Measurements from ENCODE around the gene PIK3R1. TPM values are rescaled to one million over a fixed set of nuclear protein-coding genes. Genes with fewer than 3 reads are reported as not detected.

The PIK3R1 gene
- total RNA-seq, 1 experiment from 2014 or later: 47.8 TPM

- no peak for DNase-seq
- BruUV-seq (replicated peaks): no TSS peak
- Histone ChIP-seq H3K36me3 (ENCODE audit: control insufficient read depth, insufficient read depth, low read length) (no peaks in the 10 kb centered on the region), H3K9me3 (no peaks in the 10 kb centered on the region), H3K27me3 (replicated peaks; ENCODE audit: control insufficient read depth, insufficient read depth, low read length) (no peaks in the 10 kb centered on the region), H3K4me1 (peaks cover 14% of the 10 kb centered on the region; the same call in 1 of the 2 replicates), H3K4me3 (ENCODE audit: low read depth, low read length) (no peak overlapping the region)
- no peak for TF ChIP-seq CTCF (IDR thresholded peaks at IDR 0.05; ENCODE audit: insufficient read depth in 1 of 2, low read depth in 1 of 2, low read length in 1 of 2, severe bottlenecking in 1 of 2, unreplicated experiment in 1 of 2)
- H3K27ac Mint-ChIP-seq (ENCODE audit: unreplicated experiment): no peak overlapping the region
- no peaks in the 10 kb centered on the region for H3K36me3 Mint-ChIP-seq (ENCODE audit: insufficient read depth, unreplicated experiment)
- POLR2A ChIA-PET: interaction anchor here (1.3 kb wide), 1 partner anchor 40 kb away, joined by 4 read pairs; no protein-coding TSS in a partner anchor
- intact Hi-C loops (cut with micrococcal nuclease; ENCODE audit: unreplicated experiment): no loop called here
- H3K4me3 Mint-ChIP-seq (ENCODE audit: unreplicated experiment): no peak overlapping the region
- H3K9me3 Mint-ChIP-seq (ENCODE audit: unreplicated experiment): no peaks in the 10 kb centered on the region
- peaks cover 10% of the 10 kb centered on the region for H3K4me1 Mint-ChIP-seq (ENCODE audit: low read depth, unreplicated experiment)
- CTCF ChIA-PET: no interaction called here
- no peaks in the 10 kb centered on the region for H3K27me3 Mint-ChIP-seq (ENCODE audit: insufficient read depth, unreplicated experiment)
These were observed 39.3 kb upstream of the PIK3R1 start for GRCh38 chr5:68176253-68176652.

- TF ChIP-seq CTCF (IDR thresholded peaks at IDR 0.05; ENCODE audit: insufficient read depth in 1 of 2, low read depth in 1 of 2, low read length in 1 of 2, severe bottlenecking in 1 of 2, unreplicated experiment in 1 of 2): no peak
- H3K9me3 Mint-ChIP-seq (ENCODE audit: unreplicated experiment): no peaks in the 10 kb centered on the region
- H3K4me3 Mint-ChIP-seq (ENCODE audit: unreplicated experiment): no peak overlapping the region
- H3K4me1 Mint-ChIP-seq (ENCODE audit: low read depth, unreplicated experiment): peaks cover 13% of the 10 kb centered on the region
- no TSS peak for BruUV-seq (replicated peaks)
- H3K27ac Mint-ChIP-seq (ENCODE audit: unreplicated experiment): no peak overlapping the region
- no peaks in the 10 kb centered on the region for H3K9me3 ChIP-seq
- no peak for DNase-seq
- ChIA-PET POLR2A (interaction anchor here (1.3 kb wide), 1 partner anchor 39 kb away, joined by 4 read pairs; no protein-coding TSS in a partner anchor), CTCF (no interaction called here)
- H3K4me1 ChIP-seq: peaks cover 21% of the 10 kb centered on the region; the same call in 1 of the 2 replicates
- intact Hi-C loops (cut with micrococcal nuclease; ENCODE audit: unreplicated experiment): no loop called here
- H3K27me3 ChIP-seq (replicated peaks; ENCODE audit: control insufficient read depth, insufficient read depth, low read length): no peaks in the 10 kb centered on the region
- H3K36me3 Mint-ChIP-seq (ENCODE audit: insufficient read depth, unreplicated experiment): no peaks in the 10 kb centered on the region
- H3K4me3 ChIP-seq (ENCODE audit: low read depth, low read length): no peak overlapping the region
- H3K36me3 ChIP-seq (ENCODE audit: control insufficient read depth, insufficient read depth, low read length): no peaks in the 10 kb centered on the region
- H3K27me3 Mint-ChIP-seq (ENCODE audit: insufficient read depth, unreplicated experiment): no peaks in the 10 kb centered on the region
These were observed 38.6 kb upstream of the PIK3R1 start for GRCh38 chr5:68176802-68177479.

GRCh38 chr5:68177676-68178075 lies 37.9 kb upstream of the PIK3R1 start:
- ChIA-PET POLR2A (no interaction called here), CTCF (interaction anchor here (0.6 kb wide), 1 partner anchor 61 kb away, joined by 3 read pairs; no protein-coding TSS in a partner anchor)
- no TSS peak for BruUV-seq (replicated peaks)
- no peaks in the 10 kb centered on the region for H3K36me3 Mint-ChIP-seq (ENCODE audit: insufficient read depth, unreplicated experiment)
- H3K27me3 ChIP-seq (replicated peaks; ENCODE audit: control insufficient read depth, insufficient read depth, low read length): no peaks in the 10 kb centered on the region
- no peak overlapping the region for H3K27ac Mint-ChIP-seq (ENCODE audit: unreplicated experiment)
- intact Hi-C loops (cut with micrococcal nuclease; ENCODE audit: unreplicated experiment): no loop called here
- DNase-seq: no peak
- no peak overlapping the region for H3K4me3 Mint-ChIP-seq (ENCODE audit: unreplicated experiment)
- H3K9me3 Mint-ChIP-seq (ENCODE audit: unreplicated experiment): no peaks in the 10 kb centered on the region
- peaks cover 14% of the 10 kb centered on the region for H3K4me1 Mint-ChIP-seq (ENCODE audit: low read depth, unreplicated experiment)
- H3K4me3 ChIP-seq (ENCODE audit: low read depth, low read length): no peak overlapping the region
- no peaks in the 10 kb centered on the region for H3K27me3 Mint-ChIP-seq (ENCODE audit: insufficient read depth, unreplicated experiment)
- no peak for TF ChIP-seq CTCF (IDR thresholded peaks at IDR 0.05; ENCODE audit: insufficient read depth in 1 of 2, low read depth in 1 of 2, low read length in 1 of 2, severe bottlenecking in 1 of 2, unreplicated experiment in 1 of 2)
- H3K9me3 ChIP-seq: no peaks in the 10 kb centered on the region
- peaks cover 23% of the 10 kb centered on the region; the same call in 1 of the 2 replicates for H3K4me1 ChIP-seq
- H3K36me3 ChIP-seq (ENCODE audit: control insufficient read depth, insufficient read depth, low read length): no peaks in the 10 kb centered on the region
